ENCODE measurements around the gene GDF2. TPM values are rescaled to one million over a fixed set of nuclear protein-coding genes. Genes with fewer than 3 reads are reported as not detected.

Gene GDF2
- total RNA-seq, 1 experiment from 2014 or later, result not detected

DNA sequence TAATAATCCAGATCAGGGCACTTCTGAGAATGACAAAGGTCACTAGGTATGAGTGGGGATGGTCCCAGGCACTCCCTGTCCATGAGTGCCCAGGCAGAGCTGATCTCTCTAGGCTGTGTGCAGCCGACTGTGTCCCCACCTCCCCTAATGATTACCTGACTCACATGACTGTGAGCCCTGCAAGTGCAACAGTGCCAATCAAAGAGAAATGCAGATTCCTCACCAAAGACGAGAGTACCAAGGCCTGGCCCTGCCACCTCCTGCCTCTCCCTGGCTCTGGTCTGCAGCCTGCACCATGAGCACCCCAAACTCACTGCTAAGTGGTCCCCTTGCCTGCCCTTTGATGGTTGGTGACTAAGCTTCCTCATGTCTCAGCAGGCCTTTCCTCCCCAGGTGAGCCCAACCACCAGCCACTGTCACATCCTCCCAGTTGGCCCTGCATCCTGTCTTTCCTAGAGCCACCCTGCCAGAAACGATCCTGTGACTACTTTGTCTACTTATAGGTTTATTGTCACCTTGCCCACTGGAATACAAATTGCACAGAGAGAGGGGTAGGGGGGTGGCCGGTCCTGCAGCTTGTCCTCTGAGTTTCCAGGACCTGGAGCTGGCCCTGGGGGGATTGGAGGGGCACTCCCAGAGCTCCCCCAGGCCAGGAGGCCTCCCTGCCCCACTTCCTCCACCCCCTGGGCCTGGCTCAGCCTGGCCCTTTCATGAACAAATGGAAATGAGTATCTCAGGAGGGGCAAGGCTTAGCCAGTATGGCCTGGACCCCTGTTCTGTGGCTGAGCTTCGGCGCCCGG is 44.7 kb upstream of the GDF2 start:
- Mint-ChIP-seq H3K27ac (peak overlapping the region in 1 of 3 experiments; percentile 69; a peak in 2 of 7 replicates), H3K9me3 (peaks cover 11 to 16% of the 10 kb centered on the region in 2 experiments; a peak in 4 of 5 replicates), H3K4me1 (peaks cover 5 to 7% of the 10 kb centered on the region in 2 experiments; a peak in 3 of 4 replicates), H3K4me3 (no peak overlapping the region), H3K27me3 (ENCODE audit: low read depth) (peaks cover 2% of the 10 kb centered on the region), H3K36me3 (ENCODE audit: insufficient read depth in 1 of 3, low read depth in 3 of 3) (peaks cover 0 to 2% (median 0%) of the 10 kb centered on the region in 3 experiments; a peak in 2 of 7 replicates)
- Histone ChIP-seq H4K5ac (ENCODE audit: insufficient read length, low read depth, low read length) (peak overlapping the region; percentile 51), H2BK5ac (ENCODE audit: insufficient read length, low read length) (no peak overlapping the region), H2BK12ac (ENCODE audit: insufficient read length, low read depth, low read length) (no peak overlapping the region), H3K9me3 (ENCODE audit: control insufficient read depth, low read depth, low read length) (no peaks in the 10 kb centered on the region), H2AK5ac (ENCODE audit: insufficient read length, low read length) (no peak overlapping the region), H2BK120ac (ENCODE audit: low read depth, low read length, poor library complexity, severe bottlenecking) (no peak overlapping the region), H3K56ac (ENCODE audit: insufficient read length, low read depth, low read length) (no peak overlapping the region), H3K23ac (ENCODE audit: insufficient read length, low read depth, low read length) (no peak overlapping the region), H3K9ac (ENCODE audit: extremely low read depth, insufficient read length, low read length) (no peak overlapping the region), H4K20me1 (ENCODE audit: control insufficient read depth, insufficient read depth, insufficient read length) (no peaks in the 10 kb centered on the region), H2BK20ac (ENCODE audit: low read depth, low read length, poor library complexity, severe bottlenecking) (no peak overlapping the region), H2AFZ (ENCODE audit: low read length) (no peak overlapping the region), H3K4me1 (ENCODE audit: insufficient read depth, low read length) (no peaks in the 10 kb centered on the region; the same call in 1 of the 2 replicates), H3K4ac (ENCODE audit: low read depth, low read length) (no peak overlapping the region), H3K27ac (ENCODE audit: insufficient read length, low read depth, low read length) (no peak overlapping the region), H4K8ac (replicated peaks; ENCODE audit: insufficient read length, low read depth, low read length) (no peak overlapping the region), H4K91ac (ENCODE audit: insufficient read length, low read depth, low read length) (no peak overlapping the region), H2BK15ac (ENCODE audit: low read depth, low read length) (no peak overlapping the region), H3K79me2 (ENCODE audit: insufficient read depth, low read length) (no peaks in the 10 kb centered on the region), H3K18ac (ENCODE audit: insufficient read length, low read depth, low read length) (no peak overlapping the region), H3K27me3 (ENCODE audit: insufficient read depth, low read length) (no peaks in the 10 kb centered on the region), H3T11ph (ENCODE audit: low read length) (no peak overlapping the region), H3K4me2 (ENCODE audit: insufficient read depth, insufficient read length, low read length) (no peak overlapping the region), H3K79me1 (ENCODE audit: insufficient read depth, low read depth, low read length, poor library complexity, severe bottlenecking) (no peaks in the 10 kb centered on the region), H3K14ac (ENCODE audit: insufficient read depth, low read length) (no peak overlapping the region; the same call in 1 of the 2 replicates), H3K23me2 (ENCODE audit: insufficient read length, low read depth, low read length, poor library complexity, severe bottlenecking) (no peaks in the 10 kb centered on the region)
- no peak for DNase-seq
- TF ChIP-seq, protein P1, sequence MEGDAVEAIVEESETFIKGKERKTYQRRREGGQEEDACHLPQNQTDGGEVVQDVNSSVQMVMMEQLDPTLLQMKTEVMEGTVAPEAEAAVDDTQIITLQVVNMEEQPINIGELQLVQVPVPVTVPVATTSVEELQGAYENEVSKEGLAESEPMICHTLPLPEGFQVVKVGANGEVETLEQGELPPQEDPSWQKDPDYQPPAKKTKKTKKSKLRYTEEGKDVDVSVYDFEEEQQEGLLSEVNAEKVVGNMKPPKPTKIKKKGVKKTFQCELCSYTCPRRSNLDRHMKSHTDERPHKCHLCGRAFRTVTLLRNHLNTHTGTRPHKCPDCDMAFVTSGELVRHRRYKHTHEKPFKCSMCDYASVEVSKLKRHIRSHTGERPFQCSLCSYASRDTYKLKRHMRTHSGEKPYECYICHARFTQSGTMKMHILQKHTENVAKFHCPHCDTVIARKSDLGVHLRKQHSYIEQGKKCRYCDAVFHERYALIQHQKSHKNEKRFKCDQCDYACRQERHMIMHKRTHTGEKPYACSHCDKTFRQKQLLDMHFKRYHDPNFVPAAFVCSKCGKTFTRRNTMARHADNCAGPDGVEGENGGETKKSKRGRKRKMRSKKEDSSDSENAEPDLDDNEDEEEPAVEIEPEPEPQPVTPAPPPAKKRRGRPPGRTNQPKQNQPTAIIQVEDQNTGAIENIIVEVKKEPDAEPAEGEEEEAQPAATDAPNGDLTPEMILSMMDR (conservative IDR thresholded peaks at IDR 0.05), result no peak
- no CpG with 5 or more reads among the region's 7 CpGs for WGBS (ENCODE audit: extremely low coverage, insufficient read length, low lambda C conversion rate)
